Upper lobe of left lung (tissue), 6 donors: ENCODE measurements around the gene PABPN1. TPM values are rescaled to one million over a fixed set of nuclear protein-coding genes. Genes with fewer than 3 reads are reported as not detected.

Source experiments
- ATAC-seq, 2 donors: fragments of 200-7000 bp; cut with Tn5 transposase; one replicate each; pipeline ENCODE4 v1.9.1; 2022; ENCODE audit warnings: mild to moderate bottlenecking in 2 of 2, moderate library complexity in 2 of 2; ENCODE audit not compliant: low FRiP score in 2 of 2
- DNase-seq, 2 donors: peaks; one replicate each; pipeline ENCODE4 v3.0.0-alpha.2; 2019 to 2020
- H3K27ac ChIP-seq, 4 donors: fragments of 200-600 bp; sonication (generic); one replicate each; pipeline ENCODE4 v1.5.1; 2016 to 2019
- H3K27me3 ChIP-seq, 4 donors: fragments of 200-600 bp; sonication (generic); one replicate each; pipeline ENCODE4 v1.5.1; 2017 to 2019
- H3K36me3 ChIP-seq, 4 donors: fragments of 200-600 bp; sonication (generic); one replicate each; pipeline ENCODE4 v1.5.1; 2016 to 2019
- H3K4me1 ChIP-seq, 4 donors: fragments of 200-600 bp; sonication (generic); one replicate each; pipeline ENCODE4 v1.5.1; 2018 to 2019
- H3K4me3 ChIP-seq, 4 donors: fragments of 200-600 bp; sonication (generic); one replicate each; pipeline ENCODE4 v1.5.1; 2017 to 2019; ENCODE audit warnings: mild to moderate bottlenecking in 2 of 4, moderate library complexity in 1 of 4
- H3K9me3 ChIP-seq, 4 donors: fragments of 200-600 bp; sonication (generic); one replicate each; pipeline ENCODE4 v1.5.1; 2018 to 2019
- CTCF ChIP-seq, 6 experiments: fragments of 450-650 bp in 4 of 6; fragments of 200-600 bp in 2 of 6; sonication (generic) in 2 of 6; IDR thresholded peaks; one replicate each; pipeline ENCODE4 v1.5.1; 2016 to 2019; ENCODE audit warnings: antibody characterized with exemption in 6 of 6
- EP300 ChIP-seq, 4 donors: sonication (generic); formaldehyde crosslinking; IDR thresholded peaks; one replicate each; pipeline ENCODE4 v1.5.1; 2017; ENCODE audit warnings: antibody characterized with exemption in 4 of 4, control low read depth in 2 of 4
- POLR2A ChIP-seq, 4 donors: fragments of 450-650 bp; IDR thresholded peaks; one replicate each; pipeline ENCODE4 v1.5.1; 2016 to 2017; ENCODE audit warnings: antibody characterized with exemption in 4 of 4, mild to moderate bottlenecking in 2 of 4
- POLR2AphosphoS5 ChIP-seq, 2 donors: sonication (generic); formaldehyde crosslinking; IDR thresholded peaks; one replicate each; pipeline ENCODE4 v1.5.1; 2017; ENCODE audit warnings: antibody characterized with exemption in 2 of 2
- WGBS, 2 donors: methylation state at CpG; one replicate each; pipeline ENCODE4 v1.1.5; 2017 to 2018; 5-methylcytosine and 5-hydroxymethylcytosine counted together
- total RNA-seq, 6 donors: library from RNA; depleted of rRNA in 4 of 6; stranded (reverse); fragments of >200 nt in 4 of 6; gene quantifications; one replicate each; pipeline versions ENCODE4 v1.1.0 to v1.2.1, GENCODE V29; 2016 to 2021
- donor health status: DM: no; HTN: no; CAD: no; lungs with moderate emphysema.
- donor health status: DM: no; HTN: yes; CAD: no; lungs with severe emphysema.

The PABPN1 gene
- total RNA-seq, 6 donors from 2014 or later, result 47.6 to 325 (median 85.7) TPM

- Histone ChIP-seq H3K27me3 (no peaks in the 10 kb centered on the region), H3K27ac (no peak within 1 kb of the TSS), H3K36me3 (no peaks in the 10 kb centered on the region), H3K9me3 (no peaks in the 10 kb centered on the region), H3K4me3 (no peak within 1 kb of the TSS), H3K4me1 (no peaks in the 10 kb centered on the region)
- no peak for DNase-seq
- 66 to 79% methylated on average over 2 of the region's 2 CpGs for WGBS, 2 donors
- TF ChIP-seq EP300 (IDR thresholded peaks at IDR 0.05) (no peak), POLR2A (IDR thresholded peaks at IDR 0.05) (no peak), CTCF (IDR thresholded peaks at IDR 0.05) (no peak), POLR2AphosphoS5 (IDR thresholded peaks at IDR 0.05) (no peak)
- ATAC-seq, result no peak
These were observed 51.3 kb downstream of the PABPN1 start, which contains the start of gene IL25 for GRCh38 chr14:23372509-23372908. TSS of gene IL25 (plus strand) at chr14:23372809.

DNA sequence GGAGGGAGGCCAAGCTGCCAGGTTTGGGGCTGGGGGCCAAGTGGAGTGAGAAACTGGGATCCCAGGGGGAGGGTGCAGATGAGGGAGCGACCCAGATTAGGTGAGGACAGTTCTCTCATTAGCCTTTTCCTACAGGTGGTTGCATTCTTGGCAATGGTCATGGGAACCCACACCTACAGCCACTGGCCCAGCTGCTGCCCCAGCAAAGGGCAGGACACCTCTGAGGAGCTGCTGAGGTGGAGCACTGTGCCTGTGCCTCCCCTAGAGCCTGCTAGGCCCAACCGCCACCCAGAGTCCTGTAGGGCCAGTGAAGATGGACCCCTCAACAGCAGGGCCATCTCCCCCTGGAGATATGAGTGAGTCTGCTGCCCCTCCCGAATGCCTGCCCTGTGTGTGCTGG is 51.8 kb downstream of the PABPN1 start:
- 50 to 86% methylated on average over 1 to 3 of the region's 3 CpGs for WGBS, 2 donors
- Histone ChIP-seq H3K4me3 (no peak overlapping the region), H3K27ac (no peak overlapping the region), H3K4me1 (no peaks in the 10 kb centered on the region), H3K9me3 (no peaks in the 10 kb centered on the region), H3K36me3 (no peaks in the 10 kb centered on the region), H3K27me3 (no peaks in the 10 kb centered on the region)
- no peak for TF ChIP-seq POLR2AphosphoS5 (IDR thresholded peaks at IDR 0.05)
- TF ChIP-seq CTCF (IDR thresholded peaks at IDR 0.05), result no peak
- no peak for TF ChIP-seq POLR2A (IDR thresholded peaks at IDR 0.05)
- no peak for TF ChIP-seq EP300 (IDR thresholded peaks at IDR 0.05)
- DNase-seq, result no peak
- ATAC-seq, result no peak

Other genes starting within 250 kb of the PABPN1 start
- gene ACIN1, start 226.3 kb upstream of the PABPN1 start, total RNA-seq, result 100 to 1,000 TPM in 5 of 6 donors, 10 to 100 TPM in 1; 91.1 to 350 (median 139) TPM
- gene C14orf119, start 226.0 kb upstream of the PABPN1 start, total RNA-seq, result 10 to 100 TPM in 5 of 6 donors, 1 to 10 TPM in 1; 4.9 to 52.5 (median 35.7) TPM
- gene CIROP, start 216.5 kb upstream of the PABPN1 start, total RNA-seq, result not detected
- gene CEBPE, start 202.2 kb upstream of the PABPN1 start, total RNA-seq, result under 1 TPM in 2 of 6 donors, not detected in 4; 0.31 to 0.77 TPM
- gene SLC7A8, start 137.8 kb upstream of the PABPN1 start, total RNA-seq, result 10 to 100 TPM; 30.4 to 58.2 (median 42.0) TPM
- gene RNF212B, start 83.5 kb upstream of the PABPN1 start, total RNA-seq, result not detected
- 10 to 100 TPM in 4 of 6 donors, 1 to 10 TPM in 2; 3.9 to 13.7 (median 11.2) TPM for gene HOMEZ, start 35.3 kb upstream of the PABPN1 start, total RNA-seq
- gene PPP1R3E, start 18.6 kb upstream of the PABPN1 start, total RNA-seq, result 10 to 100 TPM in 4 of 6 donors, 1 to 10 TPM in 2; 6.7 to 95.3 (median 12.8) TPM
- gene BCL2L2, start 14.6 kb upstream of the PABPN1 start, total RNA-seq, result 10 to 100 TPM; 38.8 to 53.8 (median 47.3) TPM
- gene SLC22A17, start 31.4 kb downstream of the PABPN1 start, total RNA-seq, result 10 to 100 TPM in 4 of 6 donors, 1 to 10 TPM in 2; 5.8 to 16.8 (median 12.4) TPM
- 10 to 100 TPM in 3 of 6 donors, 1 to 10 TPM in 3; 4.1 to 18.9 (median 9.3) TPM for gene EFS, start 43.7 kb downstream of the PABPN1 start, total RNA-seq
- gene IL25, start 51.4 kb downstream of the PABPN1 start, total RNA-seq, result not detected
- gene CMTM5, start 55.6 kb downstream of the PABPN1 start, total RNA-seq, result 1 to 10 TPM in 3 of 6 donors, under 1 TPM in 1, not detected in 2; 0.47 to 3.1 (median 2.3) TPM
- not detected for gene MYH6, start 86.8 kb downstream of the PABPN1 start, total RNA-seq
- gene MYH7, start 114.2 kb downstream of the PABPN1 start, total RNA-seq, result not detected
- 10 to 100 TPM; 25.4 to 42.6 (median 35.5) TPM for gene NGDN, start 148.2 kb downstream of the PABPN1 start, total RNA-seq
- gene ZFHX2, start 230.3 kb downstream of the PABPN1 start, total RNA-seq, result 1 to 10 TPM; 1.7 to 6.3 (median 3.0) TPM
- 10 to 100 TPM; 16.7 to 27.2 (median 20.4) TPM for gene THTPA, start 234.8 kb downstream of the PABPN1 start, total RNA-seq
- gene AP1G2, start 246.3 kb downstream of the PABPN1 start, total RNA-seq, result 100 to 1,000 TPM in 5 of 6 donors, 10 to 100 TPM in 1; 73.9 to 418 (median 140) TPM